ENCODE data around the gene EGFR. TPM values are rescaled to one million over a fixed set of nuclear protein-coding genes. Genes with fewer than 3 reads are reported as not detected.
A peak's percentile ranks its signal among the peaks of the same experiment; 100 is the strongest.

The EGFR gene
- total RNA-seq, 2 donors from 2014 or later: 57.8 to 63.4 TPM

DNA sequence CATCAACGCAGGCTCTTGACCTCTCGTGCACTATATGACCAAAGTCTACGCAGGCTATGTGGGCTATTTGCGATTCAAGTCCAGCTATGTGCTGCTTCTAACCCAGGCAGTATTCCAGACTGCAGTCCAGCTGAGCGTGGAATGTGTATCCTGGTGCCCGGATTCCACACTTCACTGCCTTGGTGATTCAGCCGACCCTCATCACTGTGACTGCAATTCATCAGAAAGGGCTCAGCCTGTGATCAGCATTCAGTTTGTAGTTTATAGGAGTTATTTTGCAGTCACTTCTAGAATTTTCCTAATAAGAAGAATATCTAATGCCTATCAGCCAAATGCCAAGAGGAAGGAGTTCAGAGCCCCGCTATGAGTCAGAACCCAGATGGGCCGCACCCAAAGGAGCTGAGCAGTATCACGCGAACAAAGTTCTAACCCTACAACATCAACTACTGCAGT is 226.5 kb downstream of the EGFR start:
- H3K4me3 ChIP-seq: no peak overlapping the region
- TF ChIP-seq, protein P1, sequence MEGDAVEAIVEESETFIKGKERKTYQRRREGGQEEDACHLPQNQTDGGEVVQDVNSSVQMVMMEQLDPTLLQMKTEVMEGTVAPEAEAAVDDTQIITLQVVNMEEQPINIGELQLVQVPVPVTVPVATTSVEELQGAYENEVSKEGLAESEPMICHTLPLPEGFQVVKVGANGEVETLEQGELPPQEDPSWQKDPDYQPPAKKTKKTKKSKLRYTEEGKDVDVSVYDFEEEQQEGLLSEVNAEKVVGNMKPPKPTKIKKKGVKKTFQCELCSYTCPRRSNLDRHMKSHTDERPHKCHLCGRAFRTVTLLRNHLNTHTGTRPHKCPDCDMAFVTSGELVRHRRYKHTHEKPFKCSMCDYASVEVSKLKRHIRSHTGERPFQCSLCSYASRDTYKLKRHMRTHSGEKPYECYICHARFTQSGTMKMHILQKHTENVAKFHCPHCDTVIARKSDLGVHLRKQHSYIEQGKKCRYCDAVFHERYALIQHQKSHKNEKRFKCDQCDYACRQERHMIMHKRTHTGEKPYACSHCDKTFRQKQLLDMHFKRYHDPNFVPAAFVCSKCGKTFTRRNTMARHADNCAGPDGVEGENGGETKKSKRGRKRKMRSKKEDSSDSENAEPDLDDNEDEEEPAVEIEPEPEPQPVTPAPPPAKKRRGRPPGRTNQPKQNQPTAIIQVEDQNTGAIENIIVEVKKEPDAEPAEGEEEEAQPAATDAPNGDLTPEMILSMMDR (IDR thresholded peaks at IDR 0.05): no peak
- H3K9me3 ChIP-seq: no peaks in the 10 kb centered on the region
- H3K27me3 ChIP-seq: no peaks in the 10 kb centered on the region
- DNase-seq: peak; percentile 15
- H3K27ac ChIP-seq: no peak overlapping the region
- H3K9ac ChIP-seq (ENCODE audit: low read depth in 2 of 2, low read length in 2 of 2): no peak overlapping the region
- H3K4me1 ChIP-seq: no peaks in the 10 kb centered on the region
- intact Hi-C loops (cut with DNase I): no loop called here
- H3K36me3 ChIP-seq: no peaks in the 10 kb centered on the region

DNA sequence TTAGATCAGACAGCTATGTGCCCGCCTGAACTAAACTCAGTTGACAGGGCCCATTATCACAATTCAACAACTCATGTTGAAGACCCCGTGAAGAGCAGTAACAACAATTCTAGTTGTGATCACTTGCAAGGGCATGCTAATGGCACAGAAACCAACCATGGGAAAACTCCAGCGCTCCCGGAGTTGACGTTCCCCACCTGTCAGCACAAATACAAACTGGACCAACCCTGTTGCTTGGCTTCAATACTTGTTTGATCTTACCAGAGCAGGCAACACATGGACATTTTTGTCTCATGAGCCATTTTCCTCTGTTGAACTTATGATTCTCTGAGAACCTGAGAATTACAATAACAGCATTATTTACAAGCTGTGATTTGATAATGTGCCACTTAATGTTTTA is 227.4 kb downstream of the EGFR start:
- TF ChIP-seq, protein P1 (IDR thresholded peaks at IDR 0.05): no peak
- H3K9ac ChIP-seq (ENCODE audit: low read depth in 2 of 2, low read length in 2 of 2): no peak overlapping the region
- H3K4me3 ChIP-seq: no peak overlapping the region
- DNase-seq: peak; percentile 2
- no peak overlapping the region for H3K27ac ChIP-seq
- no peaks in the 10 kb centered on the region for H3K27me3 ChIP-seq
- no peaks in the 10 kb centered on the region for H3K36me3 ChIP-seq
- H3K9me3 ChIP-seq: no peaks in the 10 kb centered on the region
- no peaks in the 10 kb centered on the region for H3K4me1 ChIP-seq
- intact Hi-C loops (cut with DNase I): no loop called here

DNA sequence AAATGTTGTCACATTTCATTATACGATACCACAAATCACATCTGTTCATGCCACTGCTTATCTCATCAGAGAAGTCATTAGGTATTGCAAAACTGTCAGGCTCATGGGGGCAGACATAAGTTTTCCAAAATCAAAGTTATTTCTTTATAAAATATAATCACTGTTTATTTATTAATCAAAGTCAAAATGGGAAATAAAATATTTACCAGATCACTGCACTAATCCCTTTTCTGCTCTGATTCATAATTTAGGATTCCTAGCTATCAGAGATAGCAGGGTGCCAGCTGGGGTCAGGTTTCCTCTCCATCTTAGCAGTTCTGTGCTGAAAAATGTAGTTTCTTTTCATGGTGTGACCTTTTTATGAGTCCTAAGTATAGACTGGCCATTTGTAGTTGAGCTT is 228.6 kb downstream of the EGFR start:
- no peak for DNase-seq
- Histone ChIP-seq H3K9ac (ENCODE audit: low read depth in 2 of 2, low read length in 2 of 2) (no peak overlapping the region), H3K27me3 (no peaks in the 10 kb centered on the region), H3K27ac (no peak overlapping the region), H3K4me1 (no peaks in the 10 kb centered on the region), H3K36me3 (no peaks in the 10 kb centered on the region), H3K4me3 (no peak overlapping the region), H3K9me3 (no peaks in the 10 kb centered on the region)
- intact Hi-C loops (cut with DNase I): no loop called here
- TF ChIP-seq, protein P1 (IDR thresholded peaks at IDR 0.05): no peak

DNA sequence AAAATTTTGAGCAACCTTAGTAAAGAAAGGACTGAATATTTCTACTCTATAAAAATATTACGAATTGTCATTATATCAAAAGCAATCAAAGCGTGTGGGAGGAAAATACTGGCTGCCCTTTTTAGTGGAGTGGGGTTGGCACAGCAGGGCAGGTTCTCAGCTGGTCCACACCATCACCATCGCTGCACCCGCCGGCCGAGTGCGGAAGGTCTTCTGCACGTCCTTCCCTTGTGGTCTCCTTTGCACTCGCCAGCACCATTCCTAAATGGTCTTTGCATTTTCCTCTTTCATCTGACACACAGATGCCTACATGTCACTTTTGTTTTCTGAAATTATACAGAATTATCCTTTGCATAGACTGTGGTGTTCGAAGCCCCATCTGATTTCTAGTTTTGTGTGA is 229.7 kb downstream of the EGFR start:
- Histone ChIP-seq H3K4me1 (no peaks in the 10 kb centered on the region), H3K4me3 (no peak overlapping the region), H3K9me3 (no peaks in the 10 kb centered on the region), H3K9ac (ENCODE audit: low read depth in 2 of 2, low read length in 2 of 2) (no peak overlapping the region), H3K36me3 (no peaks in the 10 kb centered on the region), H3K27ac (no peak overlapping the region), H3K27me3 (no peaks in the 10 kb centered on the region)
- DNase-seq: no peak
- TF ChIP-seq, protein P1 (IDR thresholded peaks at IDR 0.05): no peak
- intact Hi-C loops (cut with DNase I): no loop called here

DNA sequence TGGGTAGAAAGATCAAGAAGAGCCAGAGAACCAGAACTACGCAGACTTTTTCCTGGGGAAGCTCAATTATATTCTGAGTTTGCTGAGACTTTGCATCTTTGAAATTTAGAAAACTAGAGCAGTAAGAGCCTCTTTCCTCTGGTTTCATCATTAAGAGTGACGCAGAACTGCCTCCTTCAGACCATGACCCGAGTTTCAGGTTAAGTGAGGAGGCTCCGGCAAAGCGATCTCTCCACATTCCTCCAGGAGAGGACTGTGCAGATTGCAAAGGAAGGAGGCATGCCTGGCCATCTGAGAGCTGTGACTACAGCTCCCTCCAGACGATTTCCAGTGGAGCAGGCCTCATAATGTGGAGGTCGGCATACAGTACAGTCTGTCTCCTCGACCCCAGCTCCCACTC is 230.5 kb downstream of the EGFR start:
- Histone ChIP-seq H3K9ac (ENCODE audit: low read depth in 2 of 2, low read length in 2 of 2) (no peak overlapping the region), H3K27me3 (peaks cover 3% of the 10 kb centered on the region), H3K4me1 (peaks cover 2% of the 10 kb centered on the region), H3K27ac (no peak overlapping the region), H3K9me3 (no peaks in the 10 kb centered on the region), H3K36me3 (no peaks in the 10 kb centered on the region), H3K4me3 (no peak overlapping the region)
- intact Hi-C loops (cut with DNase I): no loop called here
- TF ChIP-seq, protein P1 (IDR thresholded peaks at IDR 0.05): no peak
- DNase-seq: no peak
